H1 (cell line): ENCODE data around the gene WAC. TPM values are rescaled to one million over a fixed set of nuclear protein-coding genes. Genes with fewer than 3 reads are reported as not detected.

Experiments used
- CTCF ChIA-PET: fragments of 300-600 bp; sonication (Branson Sonifier 250); formaldehyde crosslinking; loops from one replicate; lab custom pipeline; 2021; ENCODE audit not compliant: partially characterized antibody; lab: Charles Lee
- POLR2A ChIA-PET: fragments of 300-600 bp; sonication (Branson Sonifier 250); formaldehyde crosslinking; loops from one replicate; lab custom pipeline; 2021; ENCODE audit warnings: inconsistent platforms; ENCODE audit not compliant: partially characterized antibody; lab: Charles Lee
- DNase-seq, 2 experiments: peaks; one replicate each; pipeline versions ENCODE4 v3.0.0 to v3.0.0-alpha.2; 2010 to 2022; ENCODE audit warnings: low spot score in 2 of 2, low read depth in 1 of 2, mixed read lengths in 1 of 2
- FAIRE-seq: peaks from 2 replicates; lab custom pipeline; 2011; peaks lifted over from hg19 to GRCh38; lab: Jason Lieb, UNC
- H2AFZ ChIP-seq: 2 replicates; pipeline ENCODE4 v1.8.1; 2012; ENCODE audit warnings: low read length, inconsistent platforms
- H2AK5ac ChIP-seq: 2 replicates; pipeline ENCODE4 v1.6.1; 2013; ENCODE audit warnings: low read depth, low read length
- H2BK120ac ChIP-seq: replicated peaks from 2 replicates; pipeline ENCODE3; 2013; ENCODE audit warnings: low read depth, low read length, inconsistent platforms
- H2BK12ac ChIP-seq: 2 replicates; pipeline ENCODE4 v1.6.1; 2013; ENCODE audit warnings: low read depth, low read length
- H2BK15ac ChIP-seq: 2 replicates; pipeline ENCODE4 v1.6.1; 2013; ENCODE audit warnings: low read length
- H2BK20ac ChIP-seq: 2 replicates; pipeline ENCODE4 v1.6.1; 2013; ENCODE audit warnings: low read length
- H2BK5ac ChIP-seq: 2 replicates; pipeline ENCODE4 v1.6.1; 2013; ENCODE audit warnings: low read depth, low read length
- H3K14ac ChIP-seq: 2 replicates; pipeline ENCODE4 v1.6.1; 2013; ENCODE audit warnings: inconsistent platforms; ENCODE audit not compliant: insufficient read length
- H3K18ac ChIP-seq: 2 replicates; pipeline ENCODE4 v1.6.1; 2013; ENCODE audit warnings: low read length; ENCODE audit errors: extremely low read depth
- H3K23ac ChIP-seq: 2 replicates; pipeline ENCODE4 v1.6.1; 2013; ENCODE audit warnings: inconsistent platforms; ENCODE audit not compliant: insufficient read length
- H3K23me2 ChIP-seq: 2 replicates; pipeline ENCODE4 v1.6.1; 2013; ENCODE audit warnings: low read depth, low read length
- H3K27ac ChIP-seq: 2 replicates; pipeline ENCODE4 v1.6.1; 2011; ENCODE audit warnings: low read depth, low read length, inconsistent platforms
- H3K27me3 ChIP-seq, 4 experiments: replicated peaks in 1 of 4; 1 replicate in 1 of 4; 2 replicates in 3 of 4; pipeline versions ENCODE4 v1.6.1 to v1.8.1; 2011 to 2013; ENCODE audit warnings: low read length in 3 of 4, mild to moderate bottlenecking in 3 of 4, inconsistent platforms in 2 of 4, mixed read lengths in 2 of 4, moderate library complexity in 1 of 4; ENCODE audit not compliant: control insufficient read depth in 3 of 4, insufficient read depth in 3 of 4; ENCODE audit errors: extremely low read depth in 1 of 4
- H3K36me3 ChIP-seq, 4 experiments: 2 replicates each; pipeline versions ENCODE4 v1.6.1 to v1.8.1; 2011 to 2013; ENCODE audit warnings: mild to moderate bottlenecking in 4 of 4, low read length in 3 of 4, moderate library complexity in 2 of 4, control low read depth in 1 of 4, inconsistent platforms in 1 of 4; ENCODE audit not compliant: insufficient read depth in 4 of 4, control insufficient read depth in 2 of 4
- H3K4ac ChIP-seq: replicated peaks from 2 replicates; pipeline ENCODE3; 2013; ENCODE audit warnings: low read length, low read depth, mixed read lengths, inconsistent platforms; ENCODE audit not compliant: insufficient read length
- H3K4me1 ChIP-seq, 4 experiments: replicated peaks in 1 of 4; 1 replicate in 1 of 4; 2 replicates in 3 of 4; pipeline versions ENCODE4 v1.6.1 to v1.8.1; 2011 to 2013; ENCODE audit warnings: low read length in 3 of 4, inconsistent platforms in 2 of 4, mixed read lengths in 1 of 4; ENCODE audit not compliant: insufficient read depth in 4 of 4, control insufficient read depth in 3 of 4
- H3K4me2 ChIP-seq, 2 experiments: 2 replicates each; pipeline versions ENCODE4 v1.6.1 to v1.8.1; 2011 to 2013; ENCODE audit warnings: low read depth in 2 of 2, low read length in 2 of 2, control low read depth in 1 of 2, inconsistent platforms in 1 of 2, mild to moderate bottlenecking in 1 of 2; ENCODE audit not compliant: insufficient read depth in 1 of 2
- H3K4me3 ChIP-seq, 4 experiments: fragments of 200-600, 300-600 bp in 1 of 4; sonication (generic), shearing (Covaris generic), sonication (Bioruptor Twin) in 1 of 4; 2 replicates each; pipeline versions ENCODE4 v1.5.1 to v1.8.1; 2011 to 2016; ENCODE audit warnings: low read length in 4 of 4, low read depth in 3 of 4, control low read depth in 2 of 4, inconsistent platforms in 2 of 4, mild to moderate bottlenecking in 2 of 4, mixed read lengths in 1 of 4, moderate library complexity in 1 of 4; ENCODE audit not compliant: insufficient read depth in 2 of 4; ENCODE audit errors: extremely low read depth in 1 of 4
- H3K56ac ChIP-seq: replicated peaks from 2 replicates; pipeline ENCODE3; 2013; ENCODE audit warnings: low read depth, mild to moderate bottlenecking, mixed read lengths, low read length, inconsistent platforms; ENCODE audit not compliant: insufficient read length
- H3K79me1 ChIP-seq: 2 replicates; pipeline ENCODE4 v1.6.1; 2013; ENCODE audit warnings: low read depth, low read length, control low read depth
- H3K79me2 ChIP-seq, 2 experiments: 2 replicates each; pipeline versions ENCODE4 v1.6.1 to v1.8.1; 2012 to 2013; ENCODE audit warnings: low read length in 2 of 2, mild to moderate bottlenecking in 2 of 2, inconsistent platforms in 1 of 2; ENCODE audit not compliant: insufficient read depth in 2 of 2, control insufficient read depth in 1 of 2
- H3K9ac ChIP-seq, 4 experiments: replicated peaks in 1 of 4; 1 replicate in 1 of 4; 2 replicates in 3 of 4; pipeline versions ENCODE4 v1.6.1 to v1.8.1; 2011 to 2013; ENCODE audit warnings: low read depth in 3 of 4, low read length in 3 of 4, control low read depth in 2 of 4, mild to moderate bottlenecking in 2 of 4, moderate library complexity in 2 of 4, inconsistent platforms in 1 of 4; ENCODE audit errors: extremely low read depth in 1 of 4
- H3K9me3 ChIP-seq, 2 experiments: 2 replicates each; pipeline versions ENCODE4 v1.6.1 to v1.8.1; 2012 to 2013; ENCODE audit warnings: mild to moderate bottlenecking in 2 of 2, moderate library complexity in 2 of 2, control low read depth in 1 of 2, inconsistent platforms in 1 of 2, low read depth in 1 of 2, low read length in 1 of 2, mixed read lengths in 1 of 2; ENCODE audit not compliant: insufficient read depth in 2 of 2
- H4K20me1 ChIP-seq, 2 experiments: replicated peaks in 1 of 2; 2 replicates each; pipeline versions ENCODE3 to v1.8.1; 2011 to 2013; ENCODE audit warnings: inconsistent platforms in 2 of 2, low read length in 2 of 2, mild to moderate bottlenecking in 1 of 2; ENCODE audit not compliant: insufficient read depth in 2 of 2, control insufficient read depth in 1 of 2
- H4K5ac ChIP-seq: 2 replicates; pipeline ENCODE4 v1.6.1; 2013; ENCODE audit warnings: low read length, low read depth, mixed read lengths, inconsistent platforms; ENCODE audit not compliant: insufficient read length
- H4K8ac ChIP-seq: 2 replicates; pipeline ENCODE4 v1.8.0; 2013; ENCODE audit warnings: mild to moderate bottlenecking, moderate library complexity, low read length, inconsistent platforms; ENCODE audit not compliant: insufficient read depth; ENCODE audit errors: extremely low read depth
- H4K91ac ChIP-seq: replicated peaks from 2 replicates; pipeline ENCODE3; 2013; ENCODE audit warnings: low read length, mixed read lengths, inconsistent platforms; ENCODE audit not compliant: insufficient read length
- BACH1 ChIP-seq: IDR thresholded peaks from 2 replicates; pipeline ENCODE4 v1.6.1; 2012; ENCODE audit warnings: low read length, improper control_type of control experiment
- CTCF ChIP-seq, 3 experiments: IDR thresholded peaks; 1 replicate in 2 of 3; 2 replicates in 1 of 3; pipeline versions ENCODE4 v1.5.1 to v1.6.1; 2011; ENCODE audit warnings: low read length in 3 of 3, mild to moderate bottlenecking in 3 of 3, inconsistent platforms in 2 of 3, low read depth in 1 of 3, moderate library complexity in 1 of 3; ENCODE audit not compliant: insufficient read depth in 1 of 3; ENCODE audit errors: control extremely low read depth in 1 of 3
- FOSL1 ChIP-seq: IDR thresholded peaks from 2 replicates; pipeline ENCODE4 v1.6.1; 2011; ENCODE audit warnings: mild to moderate bottlenecking, low read depth, low read length, moderate library complexity; ENCODE audit not compliant: insufficient read depth
- HDAC2 ChIP-seq, 2 experiments: fragments of 300-600 bp in 1 of 2; sonication (generic) in 1 of 2; IDR thresholded peaks; 2 replicates each; pipeline ENCODE4 v1.6.1; 2011 to 2012; ENCODE audit warnings: low read depth in 2 of 2, low read length in 2 of 2, mild to moderate bottlenecking in 2 of 2, moderate library complexity in 2 of 2, borderline replicate concordance in 1 of 2, inconsistent platforms in 1 of 2
- POLR2AphosphoS5 ChIP-seq: IDR thresholded peaks from 2 replicates; pipeline ENCODE4 v1.6.1; 2011; ENCODE audit warnings: low read depth, low read length
- POU5F1 ChIP-seq: IDR thresholded peaks from 2 replicates; pipeline ENCODE4 v1.6.1; 2011; ENCODE audit warnings: low read depth, mild to moderate bottlenecking, low read length, moderate library complexity
- RAD21 ChIP-seq, 2 experiments: IDR thresholded peaks in 1 of 2; conservative IDR thresholded peaks in 1 of 2; 2 replicates each; pipeline ENCODE4 v1.6.1; 2011; ENCODE audit warnings: low read depth in 2 of 2, low read length in 2 of 2, improper control_type of control experiment in 1 of 2, inconsistent platforms in 1 of 2, mild to moderate bottlenecking in 1 of 2, moderate library complexity in 1 of 2
- SP1 ChIP-seq: IDR thresholded peaks from 2 replicates; pipeline ENCODE4 v1.6.1; 2011; ENCODE audit warnings: low read depth, low read length
- WGBS, 2 experiments: shearing (Covaris generic) in 1 of 2; methylation state at CpG; one replicate each; pipeline versions ENCODE4 v1.1.6 to v1.1.7; 2013 to 2015; ENCODE audit warnings: low lambda C conversion rate in 2 of 2, mixed read lengths in 2 of 2, inconsistent platforms in 1 of 2, low coverage in 1 of 2, missing lambda C conversion rate in 1 of 2; ENCODE audit not compliant: insufficient replicate concordance in 2 of 2, insufficient coverage in 1 of 2, insufficient read length in 1 of 2; ENCODE audit errors: extremely low coverage in 1 of 2, missing lambda C conversion rate in 1 of 2; 5-methylcytosine and 5-hydroxymethylcytosine counted together
- polyA plus RNA-seq, 7 experiments: library from polyadenylated mRNA; depleted of rRNA in 3 of 7; stranded (reverse) in 5 of 7; unstranded in 2 of 7; fragments of >200 nt in 5 of 7; fragments of 200-250 nt in 2 of 7; gene quantifications; 1 replicate in 5 of 7; 2 replicates in 1 of 7; 4 replicates in 1 of 7; pipeline versions ENCODE4 v1.2.1 to v1.2.3, GENCODE V29; 2011 to 2013; ENCODE audit warnings: missing spikeins in 2 of 7, mixed read lengths in 2 of 7
- total RNA-seq: library from RNA; stranded (reverse); fragmentation: NEBNext Ultra II Directional; extraction: Animal tissue kit (Norgen Biotek cat#: 25700); gene quantifications from 2 replicates; pipeline ENCODE4 v1.2.1, GENCODE V29; 2021
- TF ChIP-seq, protein P1 (sequence below): IDR thresholded peaks from 2 replicates; pipeline ENCODE4 v1.6.1; 2012; ENCODE audit warnings: low read length, inconsistent platforms

WAC gene
- total and polyA plus RNA-seq, 2 of the 8 experiments (the other 6 are each of a cell fraction or from before 2014, with no cell fraction given), result 72.9 to 128 TPM

DNA sequence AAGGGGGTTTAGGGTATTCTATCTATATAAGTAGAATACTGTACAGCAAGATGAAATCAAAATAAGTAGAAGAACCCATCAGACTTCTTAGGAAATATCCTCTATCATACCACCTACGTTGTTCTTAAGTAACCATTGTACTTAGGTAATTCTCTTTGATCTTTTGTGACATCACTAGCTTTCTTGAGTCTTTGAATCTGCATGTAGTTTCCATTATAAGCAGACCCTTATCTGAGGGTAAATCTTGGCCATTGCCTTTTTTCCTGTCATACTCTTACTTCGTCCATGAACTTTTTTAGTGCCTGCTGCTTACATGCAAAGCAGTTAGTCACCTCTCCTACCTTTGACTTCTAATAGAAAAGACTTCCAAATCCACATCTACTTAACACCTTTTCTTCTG, 49.0 kb downstream of the WAC start:
- no peak for FAIRE-seq
- peaks cover 17 to 34% of the 10 kb centered on the region in 2 experiments for H4K20me1 ChIP-seq
- TF ChIP-seq CTCF (IDR thresholded peaks at IDR 0.05; ENCODE audit: control extremely low read depth in 1 of 3, insufficient read depth in 1 of 3, low read depth in 1 of 3, low read length in 3 of 3) (no peak), HDAC2 (IDR thresholded peaks at IDR 0.05; ENCODE audit: borderline replicate concordance in 1 of 2, low read depth in 2 of 2, low read length in 2 of 2) (no peak), POU5F1 (no peak), RAD21 (IDR thresholded peaks at IDR 0.05 in 1 of 2, conservative IDR thresholded peaks at IDR 0.05 in 1 of 2; ENCODE audit: low read depth in 2 of 2, low read length in 2 of 2) (no peak), FOSL1 (no peak), BACH1 (no peak), SP1 (no peak), POLR2AphosphoS5 (no peak)
- TF ChIP-seq, protein P1, sequence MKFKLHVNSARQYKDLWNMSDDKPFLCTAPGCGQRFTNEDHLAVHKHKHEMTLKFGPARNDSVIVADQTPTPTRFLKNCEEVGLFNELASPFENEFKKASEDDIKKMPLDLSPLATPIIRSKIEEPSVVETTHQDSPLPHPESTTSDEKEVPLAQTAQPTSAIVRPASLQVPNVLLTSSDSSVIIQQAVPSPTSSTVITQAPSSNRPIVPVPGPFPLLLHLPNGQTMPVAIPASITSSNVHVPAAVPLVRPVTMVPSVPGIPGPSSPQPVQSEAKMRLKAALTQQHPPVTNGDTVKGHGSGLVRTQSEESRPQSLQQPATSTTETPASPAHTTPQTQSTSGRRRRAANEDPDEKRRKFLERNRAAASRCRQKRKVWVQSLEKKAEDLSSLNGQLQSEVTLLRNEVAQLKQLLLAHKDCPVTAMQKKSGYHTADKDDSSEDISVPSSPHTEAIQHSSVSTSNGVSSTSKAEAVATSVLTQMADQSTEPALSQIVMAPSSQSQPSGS, result no peak

More for the DNA sequence above, 49.0 kb downstream of the WAC start:
- no peak overlapping the region for H3K9ac ChIP-seq
- CTCF ChIA-PET, result interaction anchor here (1.4 kb wide), 1 partner anchor 8 kb away, joined by 3 read pairs; no protein-coding TSS in a partner anchor
- H4K91ac ChIP-seq, result no peak overlapping the region
- no peak overlapping the region for H3K4me2 ChIP-seq
- no peak overlapping the region for H3K4me3 ChIP-seq
- H3K27ac ChIP-seq, result no peak overlapping the region
- H3K56ac ChIP-seq, result no peak overlapping the region
- H3K23ac ChIP-seq, result no peak overlapping the region
- no peak overlapping the region for H4K8ac ChIP-seq
- POLR2A ChIA-PET, result interaction anchor here (1.1 to 1.9 kb wide), 3 partner anchors 15 to 47 kb away, joined by 3 to 5 read pairs (median 4); no protein-coding TSS in a partner anchor
- no peak overlapping the region for H2BK15ac ChIP-seq
- peaks cover 3 to 32% (median 16%) of the 10 kb centered on the region in 4 experiments; a peak in 7 of 8 replicates for H3K36me3 ChIP-seq
- 82% methylated on average over 2 of the region's 2 CpGs; no CpG with 5 or more reads in 1 of the 2 experiments for WGBS, 2 experiments
- H4K5ac ChIP-seq, result no peak overlapping the region
- peaks cover 0 to 5% (median 0%) of the 10 kb centered on the region in 4 experiments; a peak in 4 of 7 replicates for H3K4me1 ChIP-seq
- no peak overlapping the region for H2BK20ac ChIP-seq
- H3K79me2 ChIP-seq, result peaks cover 7 to 99% of the 10 kb centered on the region in 2 experiments; a peak in 3 of 4 replicates
- no peak for DNase-seq
- no peak overlapping the region for H2AK5ac ChIP-seq
- H2AFZ ChIP-seq, result no peak overlapping the region
- no peak overlapping the region for H3K14ac ChIP-seq
- H3K27me3 ChIP-seq, result no peaks in the 10 kb centered on the region
- H2BK12ac ChIP-seq, result no peak overlapping the region
- no peak overlapping the region for H3K4ac ChIP-seq
- H3K23me2 ChIP-seq, result no peaks in the 10 kb centered on the region
- H2BK120ac ChIP-seq, result no peak overlapping the region
- H3K9me3 ChIP-seq, result no peaks in the 10 kb centered on the region
- no peak overlapping the region for H3K18ac ChIP-seq
- peaks cover 7% of the 10 kb centered on the region; the same call in 1 of the 2 replicates for H3K79me1 ChIP-seq
- no peak overlapping the region for H2BK5ac ChIP-seq
